DMS79 (cell line): ENCODE data around the gene KBTBD12.
"Not testable (repeated sequence)": the region's sequence is repeated elsewhere in the genome, so short reads cannot be mapped to it uniquely, and the experiment has no call there.

Experiments used
- DNase-seq: peaks from one replicate; lab custom pipeline; 2025; lab: John Stamatoyannopoulos, UW

KBTBD12 gene

DNA sequence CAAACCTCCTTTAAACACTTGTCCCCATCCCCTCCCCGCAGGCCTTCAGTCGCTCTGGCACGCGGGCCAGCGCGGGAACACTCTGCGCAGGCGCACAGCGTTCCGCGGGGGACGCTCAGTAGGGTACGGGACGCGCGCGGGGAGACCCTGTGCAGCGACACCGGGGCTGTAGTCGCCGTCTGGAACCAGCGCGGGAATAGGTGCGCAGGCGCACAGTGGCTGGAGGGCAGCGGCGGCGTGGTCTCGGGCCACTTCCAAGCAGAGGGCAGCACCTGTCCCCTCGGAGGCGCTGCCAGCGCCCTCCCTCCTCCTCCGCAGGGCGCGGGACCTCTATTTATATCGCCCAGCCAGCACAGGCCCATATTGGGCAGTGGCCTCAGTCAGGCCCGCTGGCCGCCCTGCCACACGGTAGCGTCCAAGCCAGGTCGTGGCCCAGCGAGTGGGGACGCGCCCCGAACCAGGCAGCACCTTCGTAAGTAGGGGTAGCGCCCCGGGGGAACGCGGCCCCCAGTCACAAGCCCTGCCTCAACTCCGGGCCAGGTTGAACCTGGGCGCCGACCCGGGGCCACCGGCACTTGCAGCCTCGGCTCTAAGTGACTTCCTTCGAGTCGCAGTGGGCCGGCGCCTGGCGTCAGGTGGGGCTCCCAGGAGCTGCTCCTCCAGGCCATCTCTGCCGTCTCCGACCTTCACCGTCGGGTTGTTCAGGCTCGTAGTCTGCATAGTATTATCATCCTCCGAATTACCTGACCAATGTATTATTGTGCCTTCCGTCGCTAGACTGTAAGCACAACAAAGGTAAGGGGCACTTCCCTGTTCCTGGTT, at the start of gene KBTBD12:
TSS of gene KBTBD12 (plus strand) at position 118 of the 822 bp plus-strand sequence. CDS start 7,830 bp downstream, outside the sequence.
- DNase-seq, result peak; percentile 82

DNA sequence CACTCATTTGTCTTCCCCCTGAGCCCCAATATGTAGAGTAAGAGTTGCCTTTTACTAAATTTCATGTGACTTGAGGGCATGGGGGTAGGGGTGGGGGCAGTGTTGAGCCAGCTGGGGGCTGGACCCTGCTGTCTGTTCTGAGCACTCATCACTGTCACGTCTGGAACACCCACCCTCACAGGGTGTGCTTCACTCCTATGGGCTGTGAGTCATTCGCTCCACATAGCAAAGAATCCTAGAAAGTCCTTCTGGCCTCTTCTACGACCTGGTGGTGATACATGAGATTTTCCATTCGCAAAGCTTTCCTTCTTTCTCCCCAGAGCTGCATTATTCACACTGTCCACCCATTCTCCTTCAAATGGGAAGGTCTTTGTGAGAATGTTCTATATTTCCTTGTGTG, 49.1 kb upstream of the KBTBD12 start:
- no peak for DNase-seq

DNA sequence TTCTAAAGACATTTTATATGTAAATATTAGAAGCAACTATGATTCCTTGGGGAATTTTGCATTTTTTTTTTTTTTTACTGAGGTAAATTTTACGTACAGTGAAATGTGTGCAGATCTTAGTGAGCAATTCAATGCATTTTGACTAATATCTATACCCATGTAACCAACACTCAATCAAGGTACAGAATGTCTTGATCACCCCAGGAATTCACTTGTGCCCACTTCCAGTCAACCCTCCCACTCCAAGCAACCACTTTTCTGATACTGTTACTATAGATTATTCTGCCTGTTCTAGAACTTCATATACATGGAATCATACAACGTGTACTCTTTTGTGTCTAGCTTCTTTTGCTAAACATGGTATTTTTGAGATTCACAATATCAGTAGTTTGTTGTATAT, 47.6 kb upstream of the KBTBD12 start:
- no peak for DNase-seq

- no peak for DNase-seq
These were observed 47.0 kb upstream of the KBTBD12 start for GRCh38 chr3:127867986-127868385.

- DNase-seq, result no peak
These were observed 44.9 kb upstream of the KBTBD12 start for GRCh38 chr3:127870156-127870555.

GRCh38 chr3:127874097-127874496, 40.9 kb upstream of the KBTBD12 start:
- DNase-seq, result not testable (repeated sequence)

GRCh38 chr3:127881586-127881985, 33.4 kb upstream of the KBTBD12 start:
- no peak for DNase-seq

DNA sequence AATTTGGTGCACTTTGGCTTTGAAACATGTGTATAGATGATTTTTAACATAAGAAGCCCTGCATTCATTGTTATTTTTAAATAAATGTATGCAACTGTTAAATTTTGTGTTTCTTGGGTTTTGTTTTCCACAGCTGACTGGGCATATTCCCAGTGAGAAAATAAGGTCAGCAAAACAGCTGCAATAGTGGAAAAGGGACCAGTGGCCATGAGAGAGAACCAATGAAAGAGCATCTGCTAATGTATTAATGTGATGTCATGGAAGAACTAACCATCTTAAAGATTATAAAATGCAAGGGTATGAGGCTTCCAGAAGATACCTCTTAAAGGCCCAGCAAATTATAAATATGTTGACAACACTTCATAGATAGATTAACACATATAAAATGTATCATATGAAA, 31.0 kb upstream of the KBTBD12 start:
- no peak for DNase-seq

DNA sequence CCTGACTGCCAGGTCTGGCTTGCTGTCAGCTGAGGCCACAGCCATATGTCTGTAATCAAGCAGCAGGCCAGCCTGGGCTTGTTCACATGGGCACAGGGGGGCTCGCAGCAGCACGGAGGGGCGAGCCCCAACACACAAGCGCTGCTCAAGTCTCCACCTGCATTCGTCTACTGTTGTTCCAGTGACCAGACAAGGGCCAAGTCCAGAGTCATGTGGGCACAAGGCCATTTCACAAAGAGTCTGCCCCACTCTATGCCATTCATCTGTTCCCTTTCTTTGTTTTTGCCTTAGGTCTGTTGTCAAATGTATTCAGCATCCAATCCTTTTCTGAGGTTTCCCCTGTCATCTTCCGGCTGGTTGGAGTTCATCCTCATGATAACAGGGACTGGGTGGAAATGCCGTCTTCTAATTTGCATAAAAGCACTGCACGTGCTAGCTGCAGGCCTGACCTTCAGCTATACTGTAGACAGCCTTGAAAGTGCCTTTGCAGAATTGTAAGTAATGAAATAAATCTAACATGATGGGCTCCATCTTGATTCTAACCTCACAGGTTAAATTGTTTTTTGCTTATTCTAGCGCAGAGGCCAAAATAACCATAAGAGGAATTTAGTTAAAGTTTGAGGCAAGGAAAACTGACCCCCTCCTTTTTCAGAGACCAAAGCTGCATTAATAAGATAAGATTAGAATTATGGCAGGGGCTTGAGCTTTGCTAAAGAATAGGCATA, 28.6 kb upstream of the KBTBD12 start:
- peak; percentile 81 for DNase-seq

GRCh38 chr3:127886956-127887231, 28.1 kb upstream of the KBTBD12 start:
- no peak for DNase-seq

- peak; percentile 67 for DNase-seq
These were observed 27.7 kb upstream of the KBTBD12 start for GRCh38 chr3:127887321-127887720.

DNA sequence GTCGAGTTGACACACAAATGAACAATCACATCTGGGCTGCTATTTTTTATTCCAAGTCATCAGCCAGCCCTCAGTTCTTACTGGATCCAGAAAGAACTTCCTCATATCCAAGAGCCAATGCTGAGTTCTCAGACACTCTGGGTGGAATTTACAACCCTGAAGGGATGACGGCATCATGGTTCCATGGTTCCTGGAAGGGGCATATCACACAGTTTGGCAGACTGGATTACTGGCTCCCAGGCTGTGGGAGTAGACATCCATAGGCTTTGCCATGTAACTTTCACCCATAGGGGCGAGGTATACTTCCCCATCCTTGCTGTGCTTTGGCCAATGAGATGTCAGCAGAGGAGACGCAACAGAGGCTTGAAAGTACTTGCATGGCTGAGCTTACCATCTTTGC, 26.9 kb upstream of the KBTBD12 start:
- DNase-seq, result no peak

DNA sequence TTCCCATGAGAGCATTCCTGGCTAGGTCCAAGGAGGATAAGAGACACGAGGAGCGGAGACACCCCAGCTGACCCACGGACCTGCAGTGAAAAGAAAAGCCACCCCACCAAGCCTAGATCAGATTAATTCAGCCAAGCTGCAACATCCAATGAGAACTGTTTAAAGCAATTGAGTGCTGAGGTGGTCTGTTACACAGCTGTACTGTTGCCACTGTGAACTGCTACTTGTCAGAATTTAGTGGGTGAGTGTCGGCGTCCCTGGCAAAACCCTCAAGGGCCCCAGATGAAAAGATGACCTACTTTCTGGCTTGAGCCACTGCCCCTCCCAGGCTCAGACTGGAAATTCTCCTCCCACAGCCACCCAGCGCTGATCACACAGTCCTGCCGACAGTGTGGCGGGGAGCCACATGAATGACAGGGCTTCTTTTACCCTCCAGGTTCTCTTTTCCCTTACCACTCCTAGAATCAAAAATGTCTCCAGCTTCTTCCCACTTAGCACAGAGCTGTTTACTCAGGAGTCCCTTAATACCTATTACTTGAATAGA, 26.4 kb upstream of the KBTBD12 start:
- DNase-seq, result no peak

GRCh38 chr3:127889461-127889863, 25.6 kb upstream of the KBTBD12 start:
- DNase-seq, result no peak

DNA sequence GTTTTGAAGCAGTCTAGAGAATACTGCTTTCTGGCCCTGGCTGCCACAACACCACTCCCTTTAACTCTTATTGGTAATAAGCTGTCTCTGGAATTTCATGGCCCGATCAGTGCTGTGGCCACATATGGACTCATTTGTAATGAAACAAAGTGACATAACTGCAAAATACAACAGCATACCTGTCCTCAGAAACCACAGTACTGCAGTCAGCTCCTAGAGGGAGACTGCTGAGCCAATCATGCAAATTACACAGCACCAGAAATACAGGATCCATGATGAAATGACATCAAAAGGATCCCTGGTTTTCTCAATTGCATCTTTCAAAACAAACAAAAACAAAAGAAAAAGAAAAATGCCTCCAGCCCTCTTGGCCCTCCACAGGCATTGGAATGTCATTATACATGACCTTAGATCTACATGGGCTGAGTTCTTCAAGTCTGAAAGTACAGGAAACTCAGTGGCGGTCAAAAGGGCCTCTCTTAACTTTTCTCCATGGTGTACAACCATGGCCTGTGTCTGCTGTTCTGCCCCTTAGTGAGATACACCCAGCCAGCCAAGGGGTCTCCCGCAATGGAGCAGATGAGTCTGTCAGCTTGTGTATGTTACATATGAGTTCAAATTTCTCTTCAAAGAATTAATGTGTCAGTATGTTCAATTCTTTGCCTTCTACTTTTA, 24.9 kb upstream of the KBTBD12 start:
- no peak for DNase-seq

GRCh38 chr3:127890651-127891290, 24.3 kb upstream of the KBTBD12 start:
- DNase-seq, result not testable (repeated sequence)

DNA sequence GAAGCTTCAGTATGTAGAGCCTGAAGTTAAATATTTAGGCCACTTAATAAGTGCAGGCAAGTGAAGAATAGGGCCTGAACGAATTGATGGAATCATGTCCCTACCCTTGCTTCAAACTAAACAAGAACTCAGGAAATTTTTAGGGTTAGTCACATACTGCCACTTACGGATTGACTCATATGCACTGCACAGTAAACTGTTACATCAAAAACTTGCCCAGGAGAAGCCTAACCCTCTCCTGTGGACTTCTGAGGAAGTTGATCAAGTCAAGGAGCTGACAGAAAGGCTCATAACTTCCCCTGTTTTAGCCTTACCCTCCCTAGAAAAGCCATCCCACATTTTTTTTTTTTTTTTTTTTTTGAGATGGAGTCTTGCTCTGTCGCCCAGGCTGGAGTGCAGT, 20.6 kb upstream of the KBTBD12 start:
- no peak for DNase-seq

- no peak for DNase-seq
These were observed 15.8 kb upstream of the KBTBD12 start for GRCh38 chr3:127899200-127899599.

GRCh38 chr3:127899766-127900165, 15.3 kb upstream of the KBTBD12 start:
- DNase-seq, result no peak

- DNase-seq, result no peak
These were observed 14.5 kb upstream of the KBTBD12 start for GRCh38 chr3:127900536-127900935.

DNA sequence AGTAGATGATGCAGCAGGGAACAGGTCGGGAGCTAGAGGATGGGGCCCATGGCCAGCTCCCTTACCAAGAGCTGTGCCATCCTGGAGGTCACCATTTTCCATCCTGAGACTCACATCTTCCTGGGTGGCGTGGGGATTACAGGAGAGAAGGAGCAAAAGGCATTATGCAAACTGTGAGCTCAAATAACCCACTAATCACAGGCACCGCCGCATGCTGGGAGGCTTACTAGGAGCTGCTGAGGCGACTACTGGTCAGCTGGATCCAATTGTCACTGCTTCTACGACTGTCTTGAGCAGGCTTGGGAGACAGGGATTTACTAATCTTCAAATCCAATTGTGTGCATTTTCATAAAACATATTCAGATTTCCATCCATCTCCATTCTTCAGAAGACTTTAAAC, 12.5 kb upstream of the KBTBD12 start:
- no peak for DNase-seq
